ENCODE results near the gene DNAJB14. TPM values are rescaled to one million over a fixed set of nuclear protein-coding genes. Genes with fewer than 3 reads are reported as not detected.
A peak's percentile ranks its signal among the peaks of the same experiment; 100 is the strongest.

Gene DNAJB14
- total RNA-seq, 1 donor from 2014 or later = 60.5 TPM

- no peaks in the 10 kb centered on the region for H3K27me3 ChIP-seq (ENCODE audit: insufficient read depth, low read length)
- peak overlapping the region; percentile 94 for H3K27ac ChIP-seq (ENCODE audit: low read depth, low read length)
- Mint-ChIP-seq H3K4me1 (ENCODE audit: low read depth, unreplicated experiment) (peaks cover 15% of the 10 kb centered on the region), H3K36me3 (ENCODE audit: low read depth, unreplicated experiment) (no peaks in the 10 kb centered on the region), H3K27ac (ENCODE audit: unreplicated experiment) (no peak overlapping the region), H3K4me3 (ENCODE audit: unreplicated experiment) (no peak overlapping the region), H3K9me3 (ENCODE audit: unreplicated experiment) (no peaks in the 10 kb centered on the region), H3K27me3 (ENCODE audit: low read depth, unreplicated experiment) (no peaks in the 10 kb centered on the region)
- H3K9me3 ChIP-seq (ENCODE audit: insufficient read depth, low read depth, low read length) = no peaks in the 10 kb centered on the region
- FAIRE-seq (peak; percentile 70), DNase-seq (ENCODE audit: low read depth) (peak; percentile 81)
- peak; percentile 93 for TF ChIP-seq CTCF (IDR thresholded peaks at IDR 0.05; ENCODE audit: insufficient read depth, low read depth, low read length)
- TF ChIP-seq EZH2 (IDR thresholded peaks at IDR 0.05; ENCODE audit: insufficient read depth, low read length) = no peak
- H2AFZ ChIP-seq (ENCODE audit: low read depth, low read length) = peak overlapping the region; percentile 48
- peaks cover 24% of the 10 kb centered on the region for H4K20me1 ChIP-seq (ENCODE audit: insufficient read depth, low read length)
- peak overlapping the region; percentile 91 for H3K4me2 ChIP-seq (ENCODE audit: low read length)
- H3K36me3 ChIP-seq (ENCODE audit: insufficient read depth, low read length) = peaks cover 8% of the 10 kb centered on the region
- peak overlapping the region; percentile 96 for H3K9ac ChIP-seq (ENCODE audit: low read length)
- peaks cover 29% of the 10 kb centered on the region for H3K4me1 ChIP-seq (ENCODE audit: insufficient read depth, low read length)
- peaks cover 58% of the 10 kb centered on the region for H3K79me2 ChIP-seq (ENCODE audit: insufficient read depth, low read length)
- peak overlapping the region; percentile 98 for H3K4me3 ChIP-seq (ENCODE audit: insufficient read depth, low read depth, low read length)
Measured at GRCh38 chr4:99949034-99949998, 2.9 kb upstream of the DNAJB14 start.

GRCh38 chr4:99947608-99948007, 1.2 kb upstream of the DNAJB14 start:
- Histone ChIP-seq H4K20me1 (ENCODE audit: insufficient read depth, low read length) (peaks cover 39% of the 10 kb centered on the region), H3K27ac (ENCODE audit: low read depth, low read length) (peak overlapping the region; percentile 77), H3K9me3 (ENCODE audit: insufficient read depth, low read depth, low read length) (no peaks in the 10 kb centered on the region), H3K4me1 (ENCODE audit: insufficient read depth, low read length) (peaks cover 29% of the 10 kb centered on the region), H3K4me3 (ENCODE audit: insufficient read depth, low read depth, low read length) (peak overlapping the region; percentile 86), H2AFZ (ENCODE audit: low read depth, low read length) (no peak overlapping the region), H3K9ac (ENCODE audit: low read length) (peak overlapping the region; percentile 96), H3K79me2 (ENCODE audit: insufficient read depth, low read length) (peaks cover 75% of the 10 kb centered on the region), H3K27me3 (ENCODE audit: insufficient read depth, low read length) (no peaks in the 10 kb centered on the region), H3K4me2 (ENCODE audit: low read length) (peak overlapping the region; percentile 91), H3K36me3 (ENCODE audit: insufficient read depth, low read length) (peaks cover 8% of the 10 kb centered on the region)
- H3K4me3 Mint-ChIP-seq (ENCODE audit: unreplicated experiment) = no peak overlapping the region
- no peaks in the 10 kb centered on the region for H3K27me3 Mint-ChIP-seq (ENCODE audit: low read depth, unreplicated experiment)
- H3K9me3 Mint-ChIP-seq (ENCODE audit: unreplicated experiment) = no peaks in the 10 kb centered on the region
- no peaks in the 10 kb centered on the region for H3K36me3 Mint-ChIP-seq (ENCODE audit: low read depth, unreplicated experiment)
- TF ChIP-seq CTCF (IDR thresholded peaks at IDR 0.05; ENCODE audit: insufficient read depth, low read depth, low read length) (no peak), EZH2 (IDR thresholded peaks at IDR 0.05; ENCODE audit: insufficient read depth, low read length) (no peak)
- DNase-seq (ENCODE audit: low read depth) = no peak
- FAIRE-seq = no peak
- peak overlapping the region; percentile 34 for H3K27ac Mint-ChIP-seq (ENCODE audit: unreplicated experiment)
- H3K4me1 Mint-ChIP-seq (ENCODE audit: low read depth, unreplicated experiment) = peaks cover 26% of the 10 kb centered on the region

Measured in astrocyte (in vitro differentiated cells and primary cell).